HFFc6 (cell line): Measurements from ENCODE around the gene VIL1. TPM values are rescaled to one million over a fixed set of nuclear protein-coding genes. Genes with fewer than 3 reads are reported as not detected.

Experiments used
- DNase-seq: peaks from one replicate; pipeline ENCODE4 v3.0.0-alpha.2; 2018
- H3K27ac Mint-ChIP-seq: 2 replicates; pipeline ENCODE4 v1.8.0; 2020; ENCODE audit warnings: mild to moderate bottlenecking, mixed read lengths
- H3K27me3 Mint-ChIP-seq: 2 replicates; pipeline ENCODE4 v1.8.0; 2021; ENCODE audit warnings: mild to moderate bottlenecking, moderate library complexity, mixed read lengths; ENCODE audit not compliant: insufficient read depth
- H3K36me3 Mint-ChIP-seq: 2 replicates; pipeline ENCODE4 v1.8.0; 2021; ENCODE audit warnings: low read depth, mixed read lengths
- H3K4me1 Mint-ChIP-seq: 2 replicates; pipeline ENCODE4 v1.8.0; 2020; ENCODE audit warnings: low read depth, mixed read lengths
- H3K4me3 Mint-ChIP-seq: 2 replicates; pipeline ENCODE4 v1.8.0; 2020; ENCODE audit warnings: mild to moderate bottlenecking, moderate library complexity, mixed read lengths
- H3K9me3 Mint-ChIP-seq: 2 replicates; pipeline ENCODE4 v1.8.0; 2020; ENCODE audit warnings: mild to moderate bottlenecking, mixed read lengths
- CTCF ChIP-seq: fragments of 200-600 bp; sonication (generic); IDR thresholded peaks from 2 replicates; pipeline ENCODE4 v1.5.0; 2021; ENCODE audit warnings: antibody characterized with exemption, mild to moderate bottlenecking
- total RNA-seq, 6 experiments: library from RNA; stranded (reverse); fragmentation: NEBNext Ultra II Directional; extraction: Animal tissue kit (Norgen Biotek cat#: 25700); gene quantifications; 2 replicates in 1 of 6; 3 replicates in 5 of 6; pipeline ENCODE4 v1.2.3, GENCODE V29; 2021

The VIL1 gene
- total RNA-seq, 6 experiments from 2014 or later: not detected

- Mint-ChIP-seq H3K9me3 (no peaks in the 10 kb centered on the region), H3K36me3 (no peaks in the 10 kb centered on the region), H3K4me1 (peaks cover 27% of the 10 kb centered on the region), H3K27ac (peak overlapping the region; percentile 88), H3K4me3 (peak overlapping the region; percentile 87), H3K27me3 (no peaks in the 10 kb centered on the region; the same call in 1 of the 2 replicates)
- TF ChIP-seq CTCF: no peak
- no peak for DNase-seq
Measured at GRCh38 chr2:218395456-218395825, 23.5 kb upstream of the VIL1 start.

GRCh38 chr2:218395826-218396687 is 22.9 kb upstream of the VIL1 start:
- DNase-seq: peak; percentile 93
- Mint-ChIP-seq H3K27me3 (no peaks in the 10 kb centered on the region; the same call in 1 of the 2 replicates), H3K36me3 (no peaks in the 10 kb centered on the region), H3K4me3 (peak overlapping the region; percentile 94), H3K9me3 (no peaks in the 10 kb centered on the region), H3K4me1 (peaks cover 27% of the 10 kb centered on the region), H3K27ac (peak overlapping the region; percentile 98)
- TF ChIP-seq CTCF: peak; percentile 97

- Mint-ChIP-seq H3K4me3 (peak overlapping the region; percentile 94), H3K9me3 (no peaks in the 10 kb centered on the region), H3K27me3 (no peaks in the 10 kb centered on the region; the same call in 1 of the 2 replicates), H3K36me3 (no peaks in the 10 kb centered on the region), H3K4me1 (peaks cover 32% of the 10 kb centered on the region), H3K27ac (peak overlapping the region; percentile 98)
- TF ChIP-seq CTCF: no peak
- peak; percentile 36 for DNase-seq
Measured at GRCh38 chr2:218396688-218397462, 22.0 kb upstream of the VIL1 start.

GRCh38 chr2:218397463-218397819 is 21.5 kb upstream of the VIL1 start:
- H3K27ac Mint-ChIP-seq: peak overlapping the region; percentile 98
- H3K4me3 Mint-ChIP-seq: peak overlapping the region; percentile 94
- peaks cover 32% of the 10 kb centered on the region for H3K4me1 Mint-ChIP-seq
- H3K27me3 Mint-ChIP-seq: no peaks in the 10 kb centered on the region; the same call in 1 of the 2 replicates
- no peak for TF ChIP-seq CTCF
- DNase-seq: no peak
- no peaks in the 10 kb centered on the region for H3K36me3 Mint-ChIP-seq
- no peaks in the 10 kb centered on the region for H3K9me3 Mint-ChIP-seq

GRCh38 chr2:218397820-218398436 is 21.0 kb upstream of the VIL1 start:
- peak; percentile 83 for DNase-seq
- no peak for TF ChIP-seq CTCF
- Mint-ChIP-seq H3K36me3 (no peaks in the 10 kb centered on the region), H3K27ac (peak overlapping the region; percentile 98), H3K27me3 (no peaks in the 10 kb centered on the region; the same call in 1 of the 2 replicates), H3K4me3 (peak overlapping the region; percentile 94), H3K9me3 (no peaks in the 10 kb centered on the region), H3K4me1 (peaks cover 32% of the 10 kb centered on the region)
